AG04449 (cell line): Measurements from ENCODE around the gene CTDNEP1.

ENCODE experiments used
- CTCF ChIA-PET: fragments of 350-600 bp; formaldehyde crosslinking; extraction: SDS; loops from one replicate; lab custom pipeline; 2021; ENCODE audit warnings: antibody characterized with exemption; lab: Yijun Ruan, JAX
- POLR2A ChIA-PET: fragments of 400-600, 350-600 bp; formaldehyde crosslinking; extraction: SDS; loops from one replicate; lab custom pipeline; 2020; ENCODE audit warnings: antibody characterized with exemption, inconsistent platforms; lab: Yijun Ruan, JAX
- DNase-seq: peaks from one replicate; pipeline ENCODE4 v3.0.0-alpha.2; 2010; ENCODE audit warnings: low read depth, low spot score
- H3K4me3 ChIP-seq: 2 replicates; pipeline ENCODE4 v1.5.1; 2011; ENCODE audit warnings: low read depth, mild to moderate bottlenecking, control low read depth, low read length
- TF ChIP-seq, protein P1 (sequence below): IDR thresholded peaks from one replicate; pipeline ENCODE4 v1.5.1; 2011; ENCODE audit warnings: mild to moderate bottlenecking, moderate library complexity, low read length, control low read depth, inconsistent platforms; ENCODE audit not compliant: insufficient read depth; ENCODE audit errors: missing control alignments

CTDNEP1 gene

DNA sequence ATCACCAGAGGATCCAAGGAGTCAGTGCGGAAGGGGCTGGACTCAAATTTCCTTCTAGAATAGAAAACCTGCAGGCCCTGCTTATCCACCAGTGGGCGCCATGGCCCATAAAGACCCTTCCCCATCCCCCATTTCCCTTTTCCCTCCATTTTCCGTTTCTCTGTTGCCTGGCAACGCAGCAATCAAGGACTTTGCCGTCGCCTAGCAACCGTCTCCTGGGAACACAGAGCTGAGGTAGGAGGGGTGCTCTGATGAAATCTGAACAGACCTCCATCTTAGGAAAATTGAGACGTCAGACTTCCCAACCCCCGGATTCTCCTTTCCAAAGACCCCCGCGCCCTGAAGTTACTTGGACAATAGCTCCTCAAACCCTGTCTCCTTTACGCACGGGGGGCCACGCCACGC lies 37.6 kb downstream of the CTDNEP1 start:
- peak overlapping the region; percentile 66 for H3K4me3 ChIP-seq
- TF ChIP-seq, protein P1, sequence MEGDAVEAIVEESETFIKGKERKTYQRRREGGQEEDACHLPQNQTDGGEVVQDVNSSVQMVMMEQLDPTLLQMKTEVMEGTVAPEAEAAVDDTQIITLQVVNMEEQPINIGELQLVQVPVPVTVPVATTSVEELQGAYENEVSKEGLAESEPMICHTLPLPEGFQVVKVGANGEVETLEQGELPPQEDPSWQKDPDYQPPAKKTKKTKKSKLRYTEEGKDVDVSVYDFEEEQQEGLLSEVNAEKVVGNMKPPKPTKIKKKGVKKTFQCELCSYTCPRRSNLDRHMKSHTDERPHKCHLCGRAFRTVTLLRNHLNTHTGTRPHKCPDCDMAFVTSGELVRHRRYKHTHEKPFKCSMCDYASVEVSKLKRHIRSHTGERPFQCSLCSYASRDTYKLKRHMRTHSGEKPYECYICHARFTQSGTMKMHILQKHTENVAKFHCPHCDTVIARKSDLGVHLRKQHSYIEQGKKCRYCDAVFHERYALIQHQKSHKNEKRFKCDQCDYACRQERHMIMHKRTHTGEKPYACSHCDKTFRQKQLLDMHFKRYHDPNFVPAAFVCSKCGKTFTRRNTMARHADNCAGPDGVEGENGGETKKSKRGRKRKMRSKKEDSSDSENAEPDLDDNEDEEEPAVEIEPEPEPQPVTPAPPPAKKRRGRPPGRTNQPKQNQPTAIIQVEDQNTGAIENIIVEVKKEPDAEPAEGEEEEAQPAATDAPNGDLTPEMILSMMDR = peak; percentile 34
- POLR2A ChIA-PET = interaction anchor here (1.2 kb wide), 1 partner anchor 23 kb away, joined by 3 read pairs; no protein-coding TSS in a partner anchor
- no peak for DNase-seq
- CTCF ChIA-PET = interaction anchor here (0.7 to 2.3 kb wide), 8 partner anchors 11 to 168 kb away, joined by 3 to 11 read pairs (median 4); partner anchors contain the start of gene SLC2A4

DNA sequence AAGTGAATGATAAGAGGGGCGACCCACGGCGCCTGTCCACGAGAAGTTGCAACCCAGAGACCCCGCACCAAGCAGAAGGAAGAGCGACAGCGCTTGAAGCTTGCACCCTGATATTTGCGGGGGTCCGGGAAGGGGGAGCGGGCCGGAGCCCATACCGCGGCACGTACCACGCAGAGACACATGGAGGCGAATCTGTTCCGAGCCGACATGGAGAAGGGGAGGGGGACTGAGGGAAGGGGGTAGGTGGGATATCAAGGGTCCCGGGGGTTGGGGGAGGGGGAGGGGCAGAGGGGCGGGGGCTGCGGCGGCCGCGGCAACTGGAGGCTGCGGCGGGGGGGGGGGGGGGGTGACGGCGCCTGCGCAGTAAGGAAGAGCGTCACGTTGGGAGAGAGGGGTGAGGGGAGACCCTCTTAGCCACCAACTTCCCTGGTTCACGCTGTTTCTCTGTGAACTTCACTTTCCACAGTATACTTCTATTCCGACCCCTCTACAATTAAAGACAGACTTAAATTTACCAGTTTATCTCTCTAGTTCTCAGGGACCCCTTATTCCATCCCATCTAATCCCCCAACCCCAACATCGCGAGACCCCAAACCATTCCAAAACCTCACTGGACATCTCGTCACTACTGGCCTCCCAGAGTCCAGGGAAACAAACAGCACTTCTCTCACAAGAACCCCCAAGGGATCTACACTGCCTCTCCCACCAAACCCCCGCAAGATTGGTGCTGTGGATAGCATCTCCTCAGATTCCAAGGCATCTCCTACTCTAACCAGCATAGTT lies 39.9 kb downstream of the CTDNEP1 start:
- H3K4me3 ChIP-seq = no peak overlapping the region
- ChIA-PET CTCF (no interaction called here), POLR2A (no interaction called here)
- no peak for DNase-seq
- TF ChIP-seq, protein P1 = no peak

DNA sequence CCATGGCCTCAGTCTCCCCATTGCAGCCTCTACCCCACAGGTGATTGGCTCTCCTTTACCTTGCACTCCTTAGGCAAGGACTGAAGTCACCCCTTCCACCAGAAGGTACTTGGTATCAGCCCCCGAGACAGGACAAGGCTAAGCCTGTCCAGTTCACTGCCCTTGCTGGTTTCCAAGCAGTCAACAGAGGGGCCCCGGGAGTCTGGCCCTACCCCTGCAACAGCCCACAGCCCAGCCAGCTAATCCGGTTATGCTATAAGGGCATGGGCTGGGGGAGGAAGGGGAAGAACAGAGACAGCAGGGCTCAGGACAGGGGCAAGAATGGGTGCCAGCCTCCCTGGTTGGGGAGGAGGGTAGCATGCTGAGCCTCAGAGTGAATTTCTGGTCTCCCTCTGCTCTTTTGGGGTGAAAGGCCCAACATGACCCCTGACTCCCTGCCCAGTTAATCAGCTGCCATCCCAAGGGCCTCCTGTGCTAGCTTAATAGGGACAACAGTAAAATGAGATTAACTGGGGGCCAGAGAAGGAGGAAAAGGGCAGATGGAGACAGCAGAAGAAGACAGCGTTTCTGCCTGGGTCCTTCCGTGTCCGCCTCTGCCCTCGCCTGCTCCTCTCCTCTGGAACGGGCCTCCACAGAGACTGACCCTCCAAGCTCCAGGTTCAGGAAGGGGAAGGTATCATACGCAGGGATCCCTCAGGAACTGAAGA lies 42.6 kb downstream of the CTDNEP1 start:
- ChIA-PET CTCF (no interaction called here), POLR2A (no interaction called here)
- DNase-seq = no peak
- TF ChIP-seq, protein P1 = no peak
- no peak overlapping the region for H3K4me3 ChIP-seq

- ChIA-PET CTCF (interaction anchor here (1.2 kb wide), 1 partner anchor 163 kb away, joined by 4 read pairs; no protein-coding TSS in a partner anchor), POLR2A (no interaction called here)
- H3K4me3 ChIP-seq = no peak overlapping the region
- TF ChIP-seq, protein P1 = no peak
- DNase-seq = no peak
Observed at GRCh38 chr17:7208027-7208571, 43.4 kb downstream of the CTDNEP1 start.

GRCh38 chr17:7207120-7208001 lies 44.2 kb downstream of the CTDNEP1 start:
- no peak for DNase-seq
- TF ChIP-seq, protein P1 = no peak
- no peak overlapping the region for H3K4me3 ChIP-seq
- CTCF ChIA-PET = interaction anchor here (1.2 kb wide), 1 partner anchor 162 kb away, joined by 4 read pairs; no protein-coding TSS in a partner anchor
- POLR2A ChIA-PET = interaction anchor here (0.6 kb wide), 1 partner anchor 52 kb away, joined by 4 read pairs; no protein-coding TSS in a partner anchor
